CD14-positive monocyte (primary cell): ENCODE results near the gene MYBPC2. TPM values are rescaled to one million over a fixed set of nuclear protein-coding genes. Genes with fewer than 3 reads are reported as not detected.
"Not testable (repeated sequence)": the region's sequence is repeated elsewhere in the genome, so short reads cannot be mapped to it uniquely, and the experiment has no call there.

ENCODE experiments used
- DNase-seq, 3 donors: peaks; one replicate each; pipeline ENCODE4 v3.0.0-alpha.2; 2011 to 2022
- H2AFZ ChIP-seq: 2 replicates; pipeline ENCODE4 v1.6.0; 2012; ENCODE audit warnings: mild to moderate bottlenecking, low read depth, low read length, inconsistent platforms; ENCODE audit not compliant: insufficient read depth, poor library complexity, severe bottlenecking
- H3K27ac ChIP-seq, 2 donors: 1 replicate in 1 of 2; 2 replicates in 1 of 2; pipeline ENCODE4 v1.5.1; 2012 to 2013; ENCODE audit warnings: low read length in 2 of 2, control low read depth in 1 of 2, inconsistent platforms in 1 of 2, low read depth in 1 of 2, mild to moderate bottlenecking in 1 of 2
- H3K27me3 ChIP-seq, 2 donors: one replicate each; pipeline versions ENCODE4 v1.6.0 to v1.6.1; 2011 to 2013; ENCODE audit warnings: low read length in 2 of 2; ENCODE audit not compliant: control insufficient read depth in 2 of 2, insufficient read depth in 2 of 2
- H3K36me3 ChIP-seq, 2 donors: replicated peaks in 1 of 2; 1 replicate in 1 of 2; 2 replicates in 1 of 2; pipeline versions ENCODE4 v1.5.1 to v1.6.1; 2012 to 2013; ENCODE audit warnings: low read length in 2 of 2, control low read depth in 1 of 2, inconsistent platforms in 1 of 2, mild to moderate bottlenecking in 1 of 2; ENCODE audit not compliant: insufficient read depth in 2 of 2, control insufficient read depth in 1 of 2
- H3K4me1 ChIP-seq, 2 donors: 1 replicate in 1 of 2; 2 replicates in 1 of 2; pipeline versions ENCODE4 v1.5.1 to v1.6.1; 2012 to 2013; ENCODE audit warnings: low read length in 2 of 2, control low read depth in 1 of 2, inconsistent platforms in 1 of 2, mild to moderate bottlenecking in 1 of 2, moderate library complexity in 1 of 2; ENCODE audit not compliant: insufficient read depth in 2 of 2, control insufficient read depth in 1 of 2
- H3K4me2 ChIP-seq: replicated peaks from 2 replicates; pipeline ENCODE3; 2012; ENCODE audit warnings: low read length, moderate library complexity, mild to moderate bottlenecking; ENCODE audit not compliant: poor library complexity, severe bottlenecking; ENCODE audit errors: extremely low read depth
- H3K4me3 ChIP-seq, 3 experiments: fragments of 200-600 bp in 1 of 3; sonication (generic) in 1 of 3; replicated peaks in 1 of 3; 1 replicate in 2 of 3; 2 replicates in 1 of 3; pipeline ENCODE4 v1.5.1; 2011 to 2013; ENCODE audit warnings: low read length in 3 of 3, mild to moderate bottlenecking in 3 of 3, control low read depth in 2 of 3, low read depth in 2 of 3, inconsistent platforms in 1 of 3, moderate library complexity in 1 of 3
- H3K79me2 ChIP-seq: 2 replicates; pipeline ENCODE4 v1.6.0; 2012; ENCODE audit warnings: mild to moderate bottlenecking, control low read depth, inconsistent platforms, low read length, moderate library complexity; ENCODE audit not compliant: insufficient read depth
- H3K9ac ChIP-seq: 2 replicates; pipeline ENCODE4 v1.6.0; 2017; ENCODE audit warnings: low read length, mild to moderate bottlenecking; ENCODE audit not compliant: insufficient read depth, poor library complexity, severe bottlenecking
- H3K9me3 ChIP-seq, 2 donors: replicated peaks in 1 of 2; 1 replicate in 1 of 2; 2 replicates in 1 of 2; pipeline versions ENCODE4 v1.5.1 to v1.6.1; 2012 to 2013; ENCODE audit warnings: low read length in 2 of 2, control low read depth in 1 of 2; ENCODE audit not compliant: control insufficient read depth in 1 of 2, insufficient read depth in 1 of 2
- H4K20me1 ChIP-seq: 2 replicates; pipeline ENCODE4 v1.6.0; 2012; ENCODE audit warnings: mild to moderate bottlenecking, low read length, control low read depth, moderate library complexity; ENCODE audit not compliant: insufficient read depth
- H3K27ac Mint-ChIP-seq, 7 donors: one replicate each; pipeline ENCODE4 v1.8.0; 2020; ENCODE audit warnings: mild to moderate bottlenecking in 7 of 7, mixed read lengths in 7 of 7, moderate library complexity in 6 of 7, inconsistent platforms in 2 of 7
- H3K27me3 Mint-ChIP-seq, 3 donors: one replicate each; pipeline ENCODE4 v1.8.0; 2021 to 2022; ENCODE audit warnings: low read depth in 3 of 3, mild to moderate bottlenecking in 3 of 3, mixed read lengths in 3 of 3, moderate library complexity in 3 of 3, inconsistent platforms in 1 of 3
- H3K36me3 Mint-ChIP-seq, 2 donors: one replicate each; pipeline ENCODE4 v1.8.0; 2020; ENCODE audit warnings: mixed read lengths in 2 of 2, inconsistent platforms in 1 of 2, mild to moderate bottlenecking in 1 of 2
- H3K4me1 Mint-ChIP-seq: one replicate; pipeline ENCODE4 v1.8.0; 2020; ENCODE audit warnings: mild to moderate bottlenecking, mixed read lengths
- H3K4me3 Mint-ChIP-seq, 2 donors: one replicate each; pipeline ENCODE4 v1.8.0; 2020; ENCODE audit warnings: mild to moderate bottlenecking in 2 of 2, mixed read lengths in 2 of 2, moderate library complexity in 1 of 2
- H3K9me3 Mint-ChIP-seq, 7 donors: one replicate each; pipeline ENCODE4 v1.8.0; 2020 to 2022; ENCODE audit warnings: mixed read lengths in 7 of 7, mild to moderate bottlenecking in 6 of 7, moderate library complexity in 6 of 7, inconsistent platforms in 2 of 7
- CTCF ChIP-seq: fragments of 200-600 bp; IDR thresholded peaks from one replicate; pipeline ENCODE4 v1.8.0; 2022; ENCODE audit warnings: antibody characterized with exemption, mild to moderate bottlenecking
- WGBS: methylation state at CpG from one replicate; pipeline ENCODE4 v1.1.5; 2013; ENCODE audit warnings: missing lambda C conversion rate; ENCODE audit not compliant: insufficient coverage; 5-methylcytosine and 5-hydroxymethylcytosine counted together
- intact Hi-C, 2 donors: fragments of 100-400 bp; cut with micrococcal nuclease; formaldehyde crosslinking; loops; one replicate each; pipeline versions ENCODE4 v1.15.0 to v1.15.1; 2023
- polyA plus RNA-seq, 3 donors: library from polyadenylated mRNA; depleted of rRNA in 1 of 3; unstranded in 2 of 3; stranded (reverse) in 1 of 3; fragments of 300-500 nt in 2 of 3; fragments of >200 nt in 1 of 3; fragmentation: Illumina TruSeq in 2 of 3; gene quantifications; 1 replicate in 2 of 3; 2 replicates in 1 of 3; pipeline ENCODE4 v1.2.3, GENCODE V29; 2012 to 2021

The MYBPC2 gene
- polyA plus RNA-seq, 3 donors = not detected

- Histone ChIP-seq H3K36me3 (no peaks in the 10 kb centered on the region), H4K20me1 (no peaks in the 10 kb centered on the region), H3K9ac (no peak overlapping the region), H3K4me1 (no peaks in the 10 kb centered on the region), H3K79me2 (no peaks in the 10 kb centered on the region), H3K4me3 (no peak overlapping the region), H3K4me2 (no peak overlapping the region), H3K9me3 (no peaks in the 10 kb centered on the region), H2AFZ (no peak overlapping the region), H3K27me3 (peaks cover 0 to 3% of the 10 kb centered on the region in 2 donors), H3K27ac (no peak overlapping the region)
- Mint-ChIP-seq H3K27ac (no peak overlapping the region), H3K4me1 (peaks cover under 1% of the 10 kb centered on the region), H3K36me3 (no peaks in the 10 kb centered on the region), H3K27me3 (peaks cover 20 to 32% (median 21%) of the 10 kb centered on the region in 3 donors), H3K4me3 (no peak overlapping the region), H3K9me3 (no peaks in the 10 kb centered on the region)
- TF ChIP-seq CTCF = no peak
- no peak for DNase-seq
- WGBS = 100% methylated on average over 3 of the region's 5 CpGs
- intact Hi-C loops = no loop called here
Measured at GRCh38 chr19:50437862-50438449, 5.3 kb downstream of the MYBPC2 start.

- H4K20me1 ChIP-seq, H3K9me3 Mint-ChIP-seq, H3K4me3 Mint-ChIP-seq, H3K36me3 Mint-ChIP-seq, H3K27me3 ChIP-seq, H3K79me2 ChIP-seq, H2AFZ ChIP-seq, H3K9me3 ChIP-seq, H3K27ac ChIP-seq, H3K4me1 Mint-ChIP-seq, H3K4me2 ChIP-seq, H3K4me1 ChIP-seq, H3K36me3 ChIP-seq, H3K4me3 ChIP-seq, H3K27ac Mint-ChIP-seq, DNase-seq, intact Hi-C loops, H3K9ac ChIP-seq: not testable (repeated sequence)
- 91% methylated on average over 1 of the region's 2 CpGs for WGBS
- peaks cover 10 to 21% (median 14%) of the 10 kb centered on the region in 3 donors for H3K27me3 Mint-ChIP-seq
Measured at GRCh38 chr19:50439130-50439529, 6.4 kb downstream of the MYBPC2 start.
